Naive thymus-derived CD8-positive, alpha-beta T cell (primary cell): Measurements from ENCODE around the gene MAML2. TPM values are rescaled to one million over a fixed set of nuclear protein-coding genes. Genes with fewer than 3 reads are reported as not detected.
"Not testable (repeated sequence)": the region's sequence is repeated elsewhere in the genome, so short reads cannot be mapped to it uniquely, and the experiment has no call there.

Experiments used
- ATAC-seq, 2 donors: fragments of 150-1000 bp; cut with Tn5 transposase in 1 of 2; sonication (Bioruptor Pico), chemical (Tn5 transposase) in 1 of 2; 1 replicate in 1 of 2; 2 replicates in 1 of 2; pipeline ENCODE4 v1.10.0; 2021; ENCODE audit warnings: mild to moderate bottlenecking in 2 of 2, moderate library complexity in 2 of 2
- POLR2A ChIA-PET: fragments of 350-600 bp; sonication (Branson Sonifier 250); formaldehyde crosslinking; loops from one replicate; lab custom pipeline; 2021; ENCODE audit warnings: antibody characterized with exemption; lab: Charles Lee
- DNase-seq, 10 donors: peaks; one replicate each; pipeline versions ENCODE4 v3.0.0 to v3.0.0-alpha.2; 2020 to 2022
- H3K27ac Mint-ChIP-seq, 10 donors: one replicate each; pipeline ENCODE4 v1.8.0; 2020 to 2022; ENCODE audit warnings: mild to moderate bottlenecking in 10 of 10, mixed read lengths in 10 of 10, moderate library complexity in 4 of 10, inconsistent platforms in 1 of 10
- H3K27me3 Mint-ChIP-seq, 5 donors: one replicate each; pipeline ENCODE4 v1.8.0; 2021 to 2022; ENCODE audit warnings: mixed read lengths in 5 of 5
- H3K36me3 Mint-ChIP-seq, 3 donors: one replicate each; pipeline ENCODE4 v1.8.0; 2020 to 2022; ENCODE audit warnings: mixed read lengths in 3 of 3, mild to moderate bottlenecking in 2 of 3, inconsistent platforms in 1 of 3
- H3K4me1 Mint-ChIP-seq, 4 donors: one replicate each; pipeline ENCODE4 v1.8.0; 2021 to 2022; ENCODE audit warnings: mixed read lengths in 4 of 4
- H3K4me3 Mint-ChIP-seq, 10 donors: one replicate each; pipeline ENCODE4 v1.8.0; 2020 to 2022; ENCODE audit warnings: mild to moderate bottlenecking in 10 of 10, mixed read lengths in 10 of 10, moderate library complexity in 6 of 10, inconsistent platforms in 1 of 10
- H3K9me3 Mint-ChIP-seq, 9 donors: one replicate each; pipeline ENCODE4 v1.8.0; 2020 to 2022; ENCODE audit warnings: mixed read lengths in 9 of 9, mild to moderate bottlenecking in 3 of 9, inconsistent platforms in 1 of 9, moderate library complexity in 1 of 9
- polyA plus RNA-seq, 3 donors: library from polyadenylated mRNA; unstranded; fragments of 300-500 nt; fragmentation: Illumina TruSeq; gene quantifications; one replicate each; pipeline ENCODE4 v1.2.3, GENCODE V29; 2021
- total RNA-seq, 8 experiments: library from RNA in 2 of 8; stranded (reverse) in 2 of 8; gene quantifications; one replicate each; pipeline ENCODE4 v1.2.3 and lab custom pipeline; 2021 to 2026

Gene MAML2
- total and polyA plus RNA-seq, 5 experiments from 2014 or later, result 6.6 to 68.5 (median 33.0) TPM

DNA sequence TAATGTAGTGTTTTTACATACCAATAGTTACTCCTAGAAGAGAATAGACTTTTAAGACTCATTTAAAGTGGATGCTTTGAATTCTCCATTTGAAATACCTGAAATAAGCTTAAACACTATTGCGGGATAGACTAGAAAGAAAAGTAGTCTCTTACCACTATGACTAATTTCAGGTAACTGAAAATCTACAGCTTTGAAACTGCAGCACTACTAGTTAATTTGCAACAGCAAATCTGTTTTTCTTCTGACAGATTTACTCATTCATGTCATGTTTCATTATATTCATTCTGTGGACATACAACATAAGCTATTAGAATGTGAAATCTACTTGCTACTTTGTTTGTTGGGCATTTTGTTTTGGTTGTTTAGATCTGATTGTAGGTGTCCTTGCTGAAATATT, 153.6 kb downstream of the MAML2 start:
- ATAC-seq (no peak), DNase-seq (no peak)
- H3K9me3 Mint-ChIP-seq, result no peaks in the 10 kb centered on the region
- H3K27me3 Mint-ChIP-seq, result no peaks in the 10 kb centered on the region
- peaks cover 37 to 93% (median 89%) of the 10 kb centered on the region in 4 donors for H3K4me1 Mint-ChIP-seq
- H3K4me3 Mint-ChIP-seq, result peak overlapping the region in 7 of 10 donors; percentile 22 to 77 (median 64)
- POLR2A ChIA-PET, result interaction anchor here (1.0 kb wide), 1 partner anchor 8 kb away, joined by 3 read pairs; no protein-coding TSS in a partner anchor
- peak overlapping the region; percentile 2 to 85 (median 80) for H3K27ac Mint-ChIP-seq
- H3K36me3 Mint-ChIP-seq, result peaks cover 12 to 19% (median 18%) of the 10 kb centered on the region in 3 donors

DNA sequence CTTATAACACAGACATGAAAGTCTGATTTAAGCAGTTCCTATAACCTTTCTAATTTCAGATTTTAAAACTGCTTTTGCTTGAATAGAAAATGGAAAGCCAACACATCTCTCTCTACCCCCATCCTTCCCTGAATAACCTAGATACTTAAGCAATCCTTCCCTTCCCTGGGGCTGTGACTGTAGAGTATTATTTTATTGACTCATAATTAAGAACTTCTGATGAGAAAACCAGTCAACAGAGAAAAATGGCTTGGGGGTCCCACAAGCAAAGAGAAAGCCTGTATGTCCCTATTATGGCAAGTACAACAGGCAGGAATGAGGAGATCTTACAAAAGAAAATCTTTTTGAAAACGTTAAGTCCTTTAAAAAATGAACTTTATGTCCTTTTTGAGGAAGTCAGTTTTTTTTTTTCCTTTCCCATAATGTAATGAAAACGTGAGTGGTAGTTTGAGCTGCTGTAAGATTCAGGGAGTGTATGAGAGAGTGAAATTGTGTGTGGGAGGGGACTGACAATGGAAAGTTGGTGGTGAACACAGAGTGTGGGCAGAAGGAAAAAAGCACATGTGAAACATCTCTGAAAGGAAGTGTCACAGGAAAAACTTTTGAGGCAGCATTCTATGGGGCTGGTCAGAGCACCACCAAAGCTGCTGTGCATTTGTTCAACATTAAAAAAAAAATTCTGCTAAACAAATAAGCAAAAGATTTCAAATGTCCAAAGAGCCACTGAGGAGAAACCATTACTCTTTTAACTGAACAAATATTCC, 154.6 kb downstream of the MAML2 start:
- Mint-ChIP-seq H3K36me3 (peaks cover 12 to 20% (median 19%) of the 10 kb centered on the region in 3 donors), H3K27ac (peak overlapping the region; percentile 53 to 87 (median 80)), H3K9me3 (no peaks in the 10 kb centered on the region), H3K27me3 (no peaks in the 10 kb centered on the region), H3K4me3 (peak overlapping the region; percentile 7 to 78 (median 64)), H3K4me1 (peaks cover 33 to 90% (median 85%) of the 10 kb centered on the region in 4 donors)
- ATAC-seq (peak; percentile 29 to 76), DNase-seq (no peak)
- POLR2A ChIA-PET, result interaction anchor here (0.7 to 1.0 kb wide), 2 partner anchors 9 to 23 kb away, joined by 3 to 5 read pairs; no protein-coding TSS in a partner anchor

DNA sequence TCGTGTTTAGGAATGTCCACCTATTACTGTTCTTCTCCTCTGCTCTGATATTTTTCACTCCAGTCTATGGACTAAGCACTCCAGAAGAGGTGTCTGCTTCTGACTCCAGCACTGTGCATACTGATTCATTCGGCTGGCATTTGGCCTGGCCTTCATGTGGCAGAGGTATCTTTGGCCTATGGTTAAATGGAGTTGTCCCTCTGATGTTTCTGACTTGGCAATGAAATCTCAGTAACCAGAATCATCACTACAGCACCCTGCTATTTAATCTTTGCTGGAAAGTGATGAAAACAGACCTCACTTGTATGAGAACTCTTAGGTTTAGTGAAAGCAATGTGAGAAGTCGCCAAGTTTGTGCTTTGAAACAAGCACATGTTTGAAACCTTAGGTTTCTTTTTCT, 155.2 kb downstream of the MAML2 start:
- H3K4me1 Mint-ChIP-seq, result peaks cover 32 to 90% (median 83%) of the 10 kb centered on the region in 4 donors
- peak in 1 of 2 donors; percentile 41 for ATAC-seq
- no peaks in the 10 kb centered on the region for H3K9me3 Mint-ChIP-seq
- H3K27me3 Mint-ChIP-seq, result no peaks in the 10 kb centered on the region
- peak overlapping the region in 8 of 10 donors; percentile 45 to 87 (median 78) for H3K27ac Mint-ChIP-seq
- H3K4me3 Mint-ChIP-seq, result peak overlapping the region in 6 of 10 donors; percentile 41 to 78 (median 62)
- H3K36me3 Mint-ChIP-seq, result peaks cover 12 to 22% (median 19%) of the 10 kb centered on the region in 3 donors
- no peak for DNase-seq
- POLR2A ChIA-PET, result interaction anchor here (0.7 kb wide), 1 partner anchor 12 kb away, joined by 3 read pairs; no protein-coding TSS in a partner anchor

DNA sequence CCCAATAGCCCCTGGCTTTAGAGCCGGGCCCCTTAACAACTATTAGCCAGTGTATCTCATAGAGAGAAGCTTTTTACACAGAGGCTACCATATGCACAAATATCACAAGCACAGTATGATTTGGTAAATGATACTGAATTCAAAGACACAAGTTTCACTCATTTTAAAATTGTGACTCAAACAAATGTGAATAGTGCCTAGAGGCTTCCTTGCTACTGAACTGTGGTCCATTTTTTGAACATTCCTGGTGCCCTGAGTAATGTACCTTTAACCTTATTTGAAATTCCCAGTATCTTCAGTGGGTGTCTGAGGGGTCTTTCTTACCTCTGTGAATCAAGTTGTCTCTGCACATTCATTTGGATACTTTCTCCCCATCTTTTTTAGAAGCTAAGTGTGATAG, 156.2 kb downstream of the MAML2 start:
- POLR2A ChIA-PET, result interaction anchor here (0.7 to 1.3 kb wide), 2 partner anchors 19 to 28 kb away, joined by 3 read pairs; no protein-coding TSS in a partner anchor
- H3K4me3 Mint-ChIP-seq, result peak overlapping the region in 1 of 10 donors; percentile 23
- DNase-seq (no peak), ATAC-seq (no peak)
- no peaks in the 10 kb centered on the region for H3K27me3 Mint-ChIP-seq
- H3K27ac Mint-ChIP-seq, result peak overlapping the region in 5 of 10 donors; percentile 40 to 76 (median 53)
- peaks cover 28 to 88% (median 81%) of the 10 kb centered on the region in 4 donors for H3K4me1 Mint-ChIP-seq
- peaks cover 12 to 21% (median 14%) of the 10 kb centered on the region in 3 donors for H3K36me3 Mint-ChIP-seq
- H3K9me3 Mint-ChIP-seq, result no peaks in the 10 kb centered on the region

DNA sequence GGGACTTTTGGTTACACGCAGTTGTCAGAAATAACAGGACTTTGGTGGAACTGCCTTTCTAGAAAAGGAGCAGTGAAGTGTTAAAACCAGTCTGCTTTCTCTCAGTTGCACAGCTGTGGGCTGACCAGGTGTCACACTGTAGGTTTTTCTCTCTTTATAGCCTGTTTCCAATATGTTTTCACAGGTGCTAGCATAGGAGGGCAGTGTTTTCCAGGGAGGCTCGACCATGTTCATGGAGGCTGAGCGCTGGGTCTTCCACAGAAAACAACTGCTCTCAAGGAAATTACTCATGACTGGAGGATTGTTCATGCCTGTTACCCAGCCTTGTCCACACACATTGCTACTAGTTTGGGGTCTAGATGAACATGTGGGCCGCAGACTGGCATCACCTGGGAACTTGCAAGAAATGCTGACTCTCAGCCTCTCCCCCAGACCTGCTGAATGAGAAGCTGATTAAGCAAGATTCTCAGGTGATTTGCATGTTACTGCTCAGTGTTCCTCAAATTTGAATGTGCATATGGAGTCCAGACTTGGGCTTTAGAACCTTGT, 157.7 kb downstream of the MAML2 start:
- ATAC-seq (no peak), DNase-seq (no peak)
- Mint-ChIP-seq H3K9me3 (no peaks in the 10 kb centered on the region), H3K27ac (peak overlapping the region in 8 of 10 donors; percentile 40 to 73 (median 49)), H3K27me3 (no peaks in the 10 kb centered on the region), H3K4me3 (peak overlapping the region in 2 of 10 donors; percentile 7 to 24), H3K4me1 (peaks cover 29 to 90% (median 86%) of the 10 kb centered on the region in 4 donors), H3K36me3 (peaks cover 4 to 18% (median 5%) of the 10 kb centered on the region in 3 donors)
- POLR2A ChIA-PET, result interaction anchor here (0.6 to 1.3 kb wide), 2 partner anchors 9 to 17 kb away, joined by 3 to 4 read pairs; no protein-coding TSS in a partner anchor

DNA sequence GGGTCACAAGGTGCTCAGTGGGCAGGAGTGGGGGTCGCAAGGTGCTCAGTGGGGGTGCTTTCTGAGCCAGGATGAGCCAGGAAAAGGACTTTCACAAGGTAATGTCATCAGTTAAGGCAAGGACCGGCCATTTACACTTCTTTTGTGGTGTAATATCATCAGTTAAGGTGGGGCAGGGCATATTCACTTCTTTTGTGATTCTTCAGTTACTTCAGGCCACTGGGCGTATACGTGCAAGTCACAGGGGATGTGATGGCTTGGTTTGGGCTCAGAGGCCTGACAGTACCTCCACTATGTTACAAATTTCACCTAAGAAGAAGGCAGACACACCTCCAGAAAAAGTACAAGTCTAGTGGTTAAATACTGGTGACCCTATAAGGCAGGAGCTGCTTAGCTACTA, 162.1 kb downstream of the MAML2 start:
- H3K27ac Mint-ChIP-seq, result peak overlapping the region in 8 of 10 donors; percentile 27 to 86 (median 62)
- peaks cover 5 to 46% (median 21%) of the 10 kb centered on the region in 3 donors for H3K36me3 Mint-ChIP-seq
- not testable (repeated sequence) for ATAC-seq, DNase-seq, H3K4me3 Mint-ChIP-seq, H3K9me3 Mint-ChIP-seq, H3K27me3 Mint-ChIP-seq
- POLR2A ChIA-PET, result interaction anchor here (0.5 to 1.3 kb wide), 2 partner anchors 34 to 79 kb away, joined by 3 read pairs; no protein-coding TSS in a partner anchor
- H3K4me1 Mint-ChIP-seq, result peaks cover 43 to 89% (median 86%) of the 10 kb centered on the region in 4 donors

DNA sequence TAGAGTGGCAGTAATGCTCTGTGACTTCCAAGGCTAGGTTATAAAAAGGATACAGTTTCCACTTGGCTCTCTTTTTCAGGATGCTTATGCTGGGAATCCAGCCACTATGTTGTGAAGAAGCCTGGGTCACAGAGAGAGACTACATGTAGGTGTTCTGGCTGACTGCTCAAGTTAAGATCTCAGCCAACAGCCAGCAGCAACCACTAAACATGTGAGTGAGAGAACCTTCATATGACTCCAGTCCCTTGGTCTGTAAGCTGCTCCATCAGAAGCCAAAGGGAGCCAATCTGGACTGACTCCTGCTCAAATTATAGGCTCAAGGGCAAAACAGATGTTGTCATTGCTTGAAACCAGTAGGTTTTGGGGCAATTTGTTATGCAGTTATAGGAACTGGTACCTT, 162.7 kb downstream of the MAML2 start:
- ATAC-seq, result no peak
- Mint-ChIP-seq H3K4me3 (no peak overlapping the region), H3K36me3 (peaks cover 5 to 47% (median 18%) of the 10 kb centered on the region in 3 donors), H3K27ac (peak overlapping the region in 8 of 10 donors; percentile 31 to 86 (median 72)), H3K27me3 (no peaks in the 10 kb centered on the region), H3K4me1 (peaks cover 41 to 88% (median 83%) of the 10 kb centered on the region in 4 donors), H3K9me3 (no peaks in the 10 kb centered on the region)
- DNase-seq, result no peak
- POLR2A ChIA-PET, result interaction anchor here (0.5 to 1.3 kb wide), 2 partner anchors 34 to 79 kb away, joined by 3 read pairs; no protein-coding TSS in a partner anchor

DNA sequence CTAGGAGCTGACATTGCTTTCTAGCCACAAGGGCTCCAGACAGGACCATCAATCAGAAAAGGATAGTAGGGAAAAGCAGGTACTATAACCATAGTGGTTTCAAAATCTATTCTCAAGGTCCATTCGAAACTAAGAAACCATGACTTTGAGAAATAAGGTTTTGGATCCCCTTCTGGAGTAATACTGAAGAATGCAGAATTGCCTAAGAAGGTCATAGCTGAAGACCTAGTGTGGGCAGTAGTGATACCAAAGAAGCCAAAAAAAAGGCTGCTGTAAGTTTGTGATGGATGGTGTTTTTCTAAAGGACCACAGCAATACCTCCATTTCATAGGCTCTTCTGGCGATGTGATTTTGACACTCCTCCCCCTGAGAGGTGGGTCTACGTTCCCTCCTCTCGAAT, 163.1 kb downstream of the MAML2 start:
- Mint-ChIP-seq H3K4me3 (no peak overlapping the region), H3K36me3 (peaks cover 5 to 49% (median 18%) of the 10 kb centered on the region in 3 donors), H3K27me3 (no peaks in the 10 kb centered on the region), H3K27ac (peak overlapping the region in 9 of 10 donors; percentile 31 to 85 (median 74)), H3K9me3 (no peaks in the 10 kb centered on the region), H3K4me1 (peaks cover 43 to 88% (median 84%) of the 10 kb centered on the region in 4 donors)
- ATAC-seq, result no peak
- no peak for DNase-seq
- POLR2A ChIA-PET, result interaction anchor here (1.3 kb wide), 1 partner anchor 33 kb away, joined by 3 read pairs; no protein-coding TSS in a partner anchor

DNA sequence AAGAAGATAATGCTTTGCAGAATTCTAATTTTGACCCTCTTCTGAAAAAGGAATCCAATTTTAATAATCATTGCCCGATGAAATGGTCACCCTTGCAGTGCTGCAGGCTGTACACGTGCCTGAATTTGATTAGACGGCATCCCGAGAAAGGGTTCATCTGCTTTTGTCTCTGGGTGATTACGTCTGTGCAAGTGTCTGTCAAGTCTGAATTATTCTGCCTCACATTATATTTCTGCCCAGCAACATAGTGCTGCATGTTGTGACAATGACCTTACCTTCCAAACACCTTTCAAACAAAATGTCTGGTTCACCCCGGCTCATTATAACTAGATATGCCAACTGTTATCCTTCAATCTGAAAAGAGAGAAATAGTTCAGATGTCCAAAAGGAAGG, 164.1 kb downstream of the MAML2 start:
- no peak for ATAC-seq

DNA sequence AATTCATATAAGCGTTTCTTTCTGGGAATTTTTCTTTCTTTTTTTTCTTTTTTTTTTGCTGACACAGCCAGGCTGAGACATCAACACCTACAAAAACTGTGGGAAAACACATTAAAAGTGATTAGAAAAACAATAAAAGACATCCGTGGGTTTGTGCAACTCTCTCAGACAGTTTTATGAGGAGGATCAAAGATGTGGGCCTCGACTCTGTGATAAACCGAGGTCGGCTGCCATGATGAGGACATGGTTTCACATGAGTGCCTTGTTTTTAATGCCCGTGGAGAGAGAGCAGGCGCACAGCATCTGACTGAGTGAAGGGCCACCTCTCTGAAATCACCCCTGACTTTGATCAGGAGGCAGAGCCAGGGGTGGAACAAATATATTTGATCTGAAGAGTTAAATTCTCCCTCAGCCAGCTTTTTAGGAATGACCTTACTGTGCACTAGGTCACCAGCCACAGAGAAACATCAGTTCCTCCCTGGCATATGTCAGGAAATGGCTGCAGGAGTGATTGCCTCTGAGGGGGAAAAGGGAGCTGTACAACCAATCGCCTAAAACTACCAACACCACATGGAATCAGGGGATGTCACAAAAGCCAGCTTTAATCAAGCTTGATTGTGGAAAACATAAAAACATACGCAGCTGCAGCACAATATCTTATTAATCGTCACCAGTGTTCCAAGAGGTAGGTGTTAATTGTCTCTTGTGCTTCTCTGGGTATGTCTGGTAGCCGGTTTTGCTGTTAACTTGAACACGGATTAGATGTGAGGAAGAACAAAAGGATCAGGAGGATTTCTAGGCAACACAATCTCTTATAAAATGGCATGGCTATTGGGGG, 164.7 kb downstream of the MAML2 start:
- peaks cover 45 to 95% (median 88%) of the 10 kb centered on the region in 4 donors for H3K4me1 Mint-ChIP-seq
- H3K27ac Mint-ChIP-seq, result peak overlapping the region; percentile 47 to 83 (median 72)
- POLR2A ChIA-PET, result no interaction called here
- peaks cover 5 to 49% (median 23%) of the 10 kb centered on the region in 3 donors for H3K36me3 Mint-ChIP-seq
- ATAC-seq (peak; percentile 45 to 64), DNase-seq (no peak)
- H3K9me3 Mint-ChIP-seq, result no peaks in the 10 kb centered on the region
- no peaks in the 10 kb centered on the region for H3K27me3 Mint-ChIP-seq
- peak overlapping the region in 7 of 10 donors; percentile 19 to 52 (median 46) for H3K4me3 Mint-ChIP-seq

More for the DNA sequence above, 164.1 kb downstream of the MAML2 start:
- DNase-seq, result no peak
- Mint-ChIP-seq H3K27me3 (no peaks in the 10 kb centered on the region), H3K36me3 (peaks cover 5 to 51% (median 17%) of the 10 kb centered on the region in 3 donors), H3K4me1 (peaks cover 43 to 95% (median 88%) of the 10 kb centered on the region in 4 donors), H3K4me3 (peak overlapping the region in 4 of 10 donors; percentile 5 to 25 (median 16)), H3K9me3 (no peaks in the 10 kb centered on the region), H3K27ac (peak overlapping the region; percentile 13 to 81 (median 64))
- POLR2A ChIA-PET, result no interaction called here

DNA sequence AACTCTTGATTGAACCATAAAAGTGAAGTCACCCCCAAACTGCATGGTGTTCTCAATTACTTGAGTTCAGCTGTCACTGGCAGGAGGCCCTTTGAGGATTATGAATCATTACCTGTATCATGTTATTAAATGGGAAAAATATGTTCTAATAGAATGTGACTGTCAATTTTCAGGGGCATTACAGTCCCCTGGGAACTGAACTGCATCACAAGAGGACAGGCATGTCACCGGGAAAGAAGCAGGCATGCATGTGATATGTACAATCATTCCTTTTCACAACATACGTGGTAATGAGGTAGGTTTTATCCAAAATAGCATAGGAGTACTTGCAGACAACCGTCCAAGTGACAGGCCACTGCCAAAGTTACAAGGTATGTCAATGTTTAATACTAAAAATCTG, 165.8 kb downstream of the MAML2 start:
- H3K27ac Mint-ChIP-seq, result peak overlapping the region in 6 of 10 donors; percentile 9 to 83 (median 70)
- H3K4me3 Mint-ChIP-seq, result peak overlapping the region in 2 of 10 donors; percentile 3 to 57
- POLR2A ChIA-PET, result interaction anchor here (0.7 kb wide), 1 partner anchor 149 kb away, joined by 3 read pairs; no protein-coding TSS in a partner anchor
- DNase-seq, result no peak
- no peak for ATAC-seq
- no peaks in the 10 kb centered on the region for H3K27me3 Mint-ChIP-seq
- H3K4me1 Mint-ChIP-seq, result peaks cover 50 to 100% (median 88%) of the 10 kb centered on the region in 4 donors
- H3K36me3 Mint-ChIP-seq, result peaks cover 5 to 60% (median 32%) of the 10 kb centered on the region in 3 donors
- peaks cover 0 to 2% (median 0%) of the 10 kb centered on the region in 9 donors for H3K9me3 Mint-ChIP-seq
